H9 (cell line): ENCODE results near the gene CTR9. TPM values are rescaled to one million over a fixed set of nuclear protein-coding genes. Genes with fewer than 3 reads are reported as not detected.
A peak's percentile ranks its signal among the peaks of the same experiment; 100 is the strongest.

Experiments used
- DNase-seq: peaks from one replicate; pipeline ENCODE4 v3.0.0-alpha.2; 2017
- H2AFZ ChIP-seq: one replicate; pipeline ENCODE4 v1.6.1; 2013; ENCODE audit warnings: mild to moderate bottlenecking, low read length, control low read depth, moderate library complexity
- H2AK5ac ChIP-seq: 2 replicates; pipeline ENCODE4 v1.6.1; 2013; ENCODE audit warnings: low read length, control low read depth, mixed read lengths; ENCODE audit not compliant: insufficient read length
- H2BK120ac ChIP-seq: one replicate; pipeline ENCODE4 v1.6.1; 2013; ENCODE audit warnings: low read depth, mild to moderate bottlenecking, low read length, control low read depth, inconsistent platforms; ENCODE audit not compliant: poor library complexity, severe bottlenecking
- H2BK12ac ChIP-seq: 2 replicates; pipeline ENCODE4 v1.6.1; 2013; ENCODE audit warnings: low read length, control low read depth, mixed read lengths, low read depth; ENCODE audit not compliant: insufficient read length
- H2BK15ac ChIP-seq: 2 replicates; pipeline ENCODE4 v1.6.1; 2013; ENCODE audit warnings: low read depth, low read length, control low read depth
- H2BK20ac ChIP-seq: one replicate; pipeline ENCODE4 v1.6.1; 2013; ENCODE audit warnings: low read depth, mild to moderate bottlenecking, low read length, control low read depth, inconsistent platforms; ENCODE audit not compliant: poor library complexity, severe bottlenecking
- H2BK5ac ChIP-seq: 2 replicates; pipeline ENCODE4 v1.6.1; 2013; ENCODE audit warnings: low read length, control low read depth, mixed read lengths; ENCODE audit not compliant: insufficient read length
- H3K14ac ChIP-seq: 2 replicates; pipeline ENCODE4 v1.6.1; 2013; ENCODE audit warnings: low read length, control low read depth; ENCODE audit not compliant: insufficient read depth
- H3K18ac ChIP-seq: 2 replicates; pipeline ENCODE4 v1.6.1; 2013; ENCODE audit warnings: low read depth, mild to moderate bottlenecking, mixed read lengths, low read length, control low read depth; ENCODE audit not compliant: insufficient read length
- H3K23ac ChIP-seq: 2 replicates; pipeline ENCODE4 v1.6.1; 2013; ENCODE audit warnings: low read length, control low read depth, mixed read lengths, low read depth; ENCODE audit not compliant: insufficient read length
- H3K23me2 ChIP-seq: 2 replicates; pipeline ENCODE4 v1.6.1; 2013; ENCODE audit warnings: low read depth, mild to moderate bottlenecking, mixed read lengths, low read length, control low read depth; ENCODE audit not compliant: insufficient read length, poor library complexity, severe bottlenecking
- H3K27ac ChIP-seq: 2 replicates; pipeline ENCODE4 v1.5.1; 2013; ENCODE audit warnings: low read length, control low read depth, mixed read lengths, low read depth; ENCODE audit not compliant: insufficient read length
- H3K27me3 ChIP-seq: 2 replicates; pipeline ENCODE4 v1.6.1; 2013; ENCODE audit warnings: low read length, control low read depth, inconsistent platforms; ENCODE audit not compliant: insufficient read depth
- H3K4ac ChIP-seq: 2 replicates; pipeline ENCODE4 v1.6.1; 2013; ENCODE audit warnings: low read depth, mild to moderate bottlenecking, control low read depth, inconsistent platforms, low read length, moderate library complexity
- H3K4me1 ChIP-seq: 2 replicates; pipeline ENCODE4 v1.6.1; 2013; ENCODE audit warnings: low read length, control low read depth, inconsistent platforms; ENCODE audit not compliant: insufficient read depth
- H3K4me2 ChIP-seq: 2 replicates; pipeline ENCODE4 v1.6.1; 2013; ENCODE audit warnings: low read length, control low read depth, mixed read lengths; ENCODE audit not compliant: insufficient read length, insufficient read depth
- H3K56ac ChIP-seq: 2 replicates; pipeline ENCODE4 v1.6.1; 2013; ENCODE audit warnings: low read depth, mild to moderate bottlenecking, mixed read lengths, low read length, control low read depth; ENCODE audit not compliant: insufficient read length
- H3K79me1 ChIP-seq: 2 replicates; pipeline ENCODE4 v1.6.1; 2013; ENCODE audit warnings: low read depth, mild to moderate bottlenecking, moderate library complexity, low read length, control low read depth, inconsistent platforms; ENCODE audit not compliant: insufficient read depth, poor library complexity, severe bottlenecking
- H3K79me2 ChIP-seq: 2 replicates; pipeline ENCODE4 v1.6.1; 2013; ENCODE audit warnings: low read length, control low read depth, inconsistent platforms; ENCODE audit not compliant: insufficient read depth
- H3K9ac ChIP-seq: 2 replicates; pipeline ENCODE4 v1.6.1; 2013; ENCODE audit warnings: low read length, control low read depth, mixed read lengths; ENCODE audit not compliant: insufficient read length; ENCODE audit errors: extremely low read depth
- H3K9me3 ChIP-seq: one replicate; pipeline ENCODE4 v1.6.1; 2013; ENCODE audit warnings: low read depth, low read length, inconsistent platforms; ENCODE audit not compliant: control insufficient read depth
- H3T11ph ChIP-seq: one replicate; pipeline ENCODE4 v1.6.1; 2013; ENCODE audit warnings: mild to moderate bottlenecking, low read length, control low read depth, inconsistent platforms
- H4K20me1 ChIP-seq: one replicate; pipeline ENCODE4 v1.6.1; 2013; ENCODE audit not compliant: control insufficient read depth, insufficient read length, insufficient read depth
- H4K5ac ChIP-seq: 2 replicates; pipeline ENCODE4 v1.6.1; 2013; ENCODE audit warnings: low read depth, mild to moderate bottlenecking, mixed read lengths, low read length, control low read depth; ENCODE audit not compliant: insufficient read length
- H4K8ac ChIP-seq: replicated peaks from 2 replicates; pipeline ENCODE4 v1.6.1; 2013; ENCODE audit warnings: low read length, control low read depth, mixed read lengths, low read depth; ENCODE audit not compliant: insufficient read length
- H4K91ac ChIP-seq: 2 replicates; pipeline ENCODE4 v1.6.1; 2013; ENCODE audit warnings: low read depth, mild to moderate bottlenecking, moderate library complexity, mixed read lengths, low read length, control low read depth; ENCODE audit not compliant: insufficient read length
- H3K27ac Mint-ChIP-seq, 3 experiments: 2 replicates in 2 of 3; 3 replicates in 1 of 3; pipeline ENCODE4 v1.8.0; 2020 to 2021; ENCODE audit warnings: mixed read lengths in 3 of 3, mild to moderate bottlenecking in 1 of 3, moderate library complexity in 1 of 3
- H3K27me3 Mint-ChIP-seq: 2 replicates; pipeline ENCODE4 v1.8.0; 2021; ENCODE audit warnings: low read depth, mild to moderate bottlenecking, moderate library complexity, mixed read lengths
- H3K36me3 Mint-ChIP-seq, 3 experiments: 2 replicates in 2 of 3; 3 replicates in 1 of 3; pipeline ENCODE4 v1.8.0; 2020 to 2021; ENCODE audit warnings: low read depth in 3 of 3, mixed read lengths in 3 of 3; ENCODE audit not compliant: insufficient read depth in 1 of 3
- H3K4me1 Mint-ChIP-seq, 2 experiments: 2 replicates each; pipeline ENCODE4 v1.8.0; 2020; ENCODE audit warnings: mixed read lengths in 2 of 2
- H3K4me3 Mint-ChIP-seq, 2 experiments: 2 replicates in 1 of 2; 3 replicates in 1 of 2; pipeline ENCODE4 v1.8.0; 2020 to 2021; ENCODE audit warnings: mild to moderate bottlenecking in 2 of 2, mixed read lengths in 2 of 2, moderate library complexity in 1 of 2
- H3K9me3 Mint-ChIP-seq, 2 experiments: 2 replicates in 1 of 2; 3 replicates in 1 of 2; pipeline ENCODE4 v1.8.0; 2020; ENCODE audit warnings: mild to moderate bottlenecking in 2 of 2, mixed read lengths in 2 of 2, moderate library complexity in 1 of 2
- CTCF ChIP-seq: fragments of 200-600 bp; sonication (generic); conservative IDR thresholded peaks from 3 replicates; pipeline ENCODE4 v1.8.0; 2021; ENCODE audit warnings: antibody characterized with exemption, mild to moderate bottlenecking
- WGBS: extraction: QIAGEN DNeasy Blood & Tissue Kit; methylation state at CpG from one replicate; pipeline ENCODE4 v1.1.7; 2013; ENCODE audit warnings: missing lambda C conversion rate, low lambda C conversion rate, mixed read lengths; ENCODE audit not compliant: insufficient read length; ENCODE audit errors: extremely low coverage; 5-methylcytosine and 5-hydroxymethylcytosine counted together
- total RNA-seq: library from RNA; stranded (reverse); gene quantifications from 2 replicates; pipeline ENCODE4 v1.2.1, GENCODE V29; 2021

The CTR9 gene
- total RNA-seq, 1 experiment from 2014 or later: 37.5 TPM

- Histone ChIP-seq H3K56ac (no peak overlapping the region), H2BK20ac (no peak overlapping the region), H3K4me1 (no peaks in the 10 kb centered on the region), H3K18ac (no peak overlapping the region), H3K9me3 (no peaks in the 10 kb centered on the region), H3K23me2 (no peaks in the 10 kb centered on the region), H4K8ac (no peak overlapping the region), H2BK120ac (no peak overlapping the region), H3K27ac (no peak overlapping the region), H2BK5ac (no peak overlapping the region), H3K79me2 (peaks cover 14% of the 10 kb centered on the region; the same call in 1 of the 2 replicates), H3K14ac (no peak overlapping the region), H3K4ac (no peak overlapping the region), H4K5ac (no peak overlapping the region), H4K20me1 (no peaks in the 10 kb centered on the region), H3K4me2 (no peak overlapping the region), H2BK15ac (no peak overlapping the region), H3K27me3 (no peaks in the 10 kb centered on the region), H2AFZ (no peak overlapping the region), H2BK12ac (no peak overlapping the region), H3K23ac (no peak overlapping the region), H3K79me1 (no peaks in the 10 kb centered on the region), H4K91ac (no peak overlapping the region), H2AK5ac (no peak overlapping the region), H3K9ac (no peak overlapping the region), H3T11ph (no peak overlapping the region)
- H3K36me3 Mint-ChIP-seq: peaks cover 84 to 97% (median 96%) of the 10 kb centered on the region in 3 experiments
- no peak for TF ChIP-seq CTCF
- H3K4me1 Mint-ChIP-seq: peaks cover 19 to 21% of the 10 kb centered on the region in 2 experiments
- peak overlapping the region in 1 of 3 experiments; percentile 16; a peak in 2 of 7 replicates for H3K27ac Mint-ChIP-seq
- H3K4me3 Mint-ChIP-seq: no peak overlapping the region
- WGBS: no CpG with 5 or more reads among the region's 6 CpGs
- peaks cover 0 to 4% of the 10 kb centered on the region in 2 experiments; a peak in 2 of 5 replicates for H3K9me3 Mint-ChIP-seq
- H3K27me3 Mint-ChIP-seq: no peaks in the 10 kb centered on the region
- no peak for DNase-seq
Measured at GRCh38 chr11:10803676-10804075, 52.6 kb downstream of the CTR9 start.
